Astrocyte (in vitro differentiated cells and primary cell): ENCODE results near the gene STX17.

ENCODE experiments used
- CTCF ChIP-seq: IDR thresholded peaks from 2 replicates; pipeline ENCODE4 v1.5.1; 2011; ENCODE audit warnings: low read depth, mild to moderate bottlenecking, inconsistent platforms, low read length, moderate library complexity; ENCODE audit not compliant: insufficient read depth
- EZH2 ChIP-seq: IDR thresholded peaks from 2 replicates; pipeline ENCODE4 v1.6.1; 2012; ENCODE audit warnings: mild to moderate bottlenecking, low read length, inconsistent platforms; ENCODE audit not compliant: insufficient read depth

GRCh38 chr9:99868845-99869244 is 37.6 kb upstream of the STX17 start:
- no peak for TF ChIP-seq CTCF
- no peak for TF ChIP-seq EZH2
